Measurements from ENCODE around the gene ITPA. TPM values are rescaled to one million over a fixed set of nuclear protein-coding genes. Genes with fewer than 3 reads are reported as not detected.

Gene ITPA
- total and polyA plus RNA-seq, 2 of the 13 experiments (the other 11 are each of a cell fraction or from before 2014, with no cell fraction given): 60.1 to 103 TPM

GRCh38 chr20:3166913-3167342, 42.4 kb upstream of the ITPA start (continued):
- TF ChIP-seq ZGPAT (CRISPR knock-in tag; IDR thresholded peaks at IDR 0.05) (no peak), ISX (CRISPR knock-in tag; conservative IDR thresholded peaks at IDR 0.05) (no peak), SALL2 (CRISPR knock-in tag; IDR thresholded peaks at IDR 0.05) (no peak), AGO2 (optimal IDR thresholded peaks at IDR 0.05; ENCODE audit: low read depth, low read length) (peak; percentile 55), MEF2D (CRISPR knock-in tag; IDR thresholded peaks at IDR 0.05) (no peak), NFKBIZ (CRISPR knock-in tag; IDR thresholded peaks at IDR 0.05) (no peak), PLSCR1 (CRISPR knock-in tag; IDR thresholded peaks at IDR 0.05; ENCODE audit: borderline replicate concordance) (no peak), KAT2B (IDR thresholded peaks at IDR 0.05; ENCODE audit: borderline replicate concordance, low read depth, low read length) (no peak), HIVEP1 (CRISPR knock-in tag; IDR thresholded peaks at IDR 0.05) (no peak), PHB2 (IDR thresholded peaks at IDR 0.05; ENCODE audit: partially characterized antibody) (no peak), ZNF556 (CRISPR knock-in tag; IDR thresholded peaks at IDR 0.05; ENCODE audit: borderline replicate concordance) (no peak), TFE3 (CRISPR knock-in tag; IDR thresholded peaks at IDR 0.05) (no peak), ZBTB49 (CRISPR knock-in tag; IDR thresholded peaks at IDR 0.05; ENCODE audit: borderline replicate concordance) (no peak), ZNF280D (CRISPR knock-in tag; IDR thresholded peaks at IDR 0.05) (no peak), NFE2L2 (IDR thresholded peaks at IDR 0.05; ENCODE audit: low read length) (no peak), DR1 (CRISPR knock-in tag; IDR thresholded peaks at IDR 0.05) (no peak), CENPT (CRISPR knock-in tag; IDR thresholded peaks at IDR 0.05; ENCODE audit: low read depth) (no peak), TSC22D2 (CRISPR knock-in tag; IDR thresholded peaks at IDR 0.05; ENCODE audit: borderline replicate concordance) (no peak), ZMYM4 (CRISPR knock-in tag; IDR thresholded peaks at IDR 0.05) (no peak), ZBTB21 (CRISPR knock-in tag; IDR thresholded peaks at IDR 0.05) (no peak), MBNL3 (CRISPR knock-in tag; conservative IDR thresholded peaks at IDR 0.05) (no peak), MED13 (CRISPR knock-in tag; IDR thresholded peaks at IDR 0.05) (no peak), RBFOX2 (IDR thresholded peaks at IDR 0.05; ENCODE audit: low read depth, low read length) (peak; percentile 46; the same call in 1 of the 2 replicates), ZNF7 (CRISPR knock-in tag; IDR thresholded peaks at IDR 0.05) (no peak)

Data from HepG2 (cell line).